WTC11 (cell line): ENCODE data around the gene RBFA.

Experiments used
- ATF3 ChIP-seq: sonication (generic); formaldehyde crosslinking; conservative IDR thresholded peaks from 2 replicates; pipeline ENCODE4 v1.8.1; 2022; ENCODE audit warnings: mild to moderate bottlenecking, missing genetic modification reagents
- CBFB ChIP-seq: sonication (generic); formaldehyde crosslinking; IDR thresholded peaks from 2 replicates; pipeline ENCODE4 v1.8.1; 2022; ENCODE audit warnings: mild to moderate bottlenecking, low read depth, missing genetic modification reagents
- CREB1 ChIP-seq: sonication (generic); formaldehyde crosslinking; IDR thresholded peaks from 2 replicates; pipeline ENCODE4 v1.8.0; 2023; ENCODE audit warnings: mild to moderate bottlenecking, missing genetic modification reagents
- CREM ChIP-seq: sonication (generic); formaldehyde crosslinking; IDR thresholded peaks from 2 replicates; pipeline ENCODE4 v1.8.1; 2022; ENCODE audit warnings: mild to moderate bottlenecking, missing genetic modification reagents, moderate library complexity
- CTCF ChIP-seq: fragments of 200-600 bp; IDR thresholded peaks from 2 replicates; pipeline ENCODE4 v1.8.0; 2022; ENCODE audit warnings: antibody characterized with exemption
- ELF4 ChIP-seq: sonication (generic); formaldehyde crosslinking; IDR thresholded peaks from 2 replicates; pipeline ENCODE4 v1.8.1; 2022; ENCODE audit warnings: low read depth, mild to moderate bottlenecking, moderate library complexity, missing genetic modification reagents
- GABPB1 ChIP-seq: sonication (generic); formaldehyde crosslinking; IDR thresholded peaks from 2 replicates; pipeline ENCODE4 v1.8.1; 2023; ENCODE audit warnings: mild to moderate bottlenecking, missing genetic modification reagents
- TP53 ChIP-seq: sonication (generic); formaldehyde crosslinking; IDR thresholded peaks from 2 replicates; pipeline ENCODE4 v1.8.1; 2023; ENCODE audit warnings: mild to moderate bottlenecking, missing genetic modification reagents
- USF2 ChIP-seq: sonication (generic); formaldehyde crosslinking; IDR thresholded peaks from 2 replicates; pipeline ENCODE4 v1.8.1; 2023; ENCODE audit warnings: mild to moderate bottlenecking, missing genetic modification reagents, moderate library complexity
- ZNF138 ChIP-seq: sonication (generic); formaldehyde crosslinking; conservative IDR thresholded peaks from 2 replicates; pipeline ENCODE4 v1.8.1; 2022; ENCODE audit warnings: mild to moderate bottlenecking, moderate library complexity, missing genetic modification reagents
- ZNF281 ChIP-seq: sonication (generic); formaldehyde crosslinking; IDR thresholded peaks from 2 replicates; pipeline ENCODE4 v1.8.0; 2023; ENCODE audit warnings: mild to moderate bottlenecking, missing genetic modification reagents

GRCh38 chr18:80059945-80060344 is 25.7 kb downstream of the RBFA start:
- TF ChIP-seq CTCF (no peak), TP53 (CRISPR knock-in tag) (no peak), ELF4 (no peak), CREB1 (CRISPR knock-in tag) (no peak), ZNF281 (CRISPR knock-in tag) (no peak), CBFB (CRISPR knock-in tag) (no peak), ATF3 (no peak), GABPB1 (CRISPR knock-in tag) (no peak), USF2 (CRISPR knock-in tag) (no peak), ZNF138 (CRISPR knock-in tag) (no peak), CREM (CRISPR knock-in tag) (no peak)
